NK-92 treated with Interleukin-12 subunit alpha and Interleukin-12 subunit beta, amount 100 ng/mL, for 24 hours (cell line): ENCODE data around the gene CHRND.
"Not testable (repeated sequence)": the region's sequence is repeated elsewhere in the genome, so short reads cannot be mapped to it uniquely, and the experiment has no call there.

Experiments
- DNase-seq: peaks from one replicate; lab custom pipeline; 2025; lab: John Stamatoyannopoulos, UW

The CHRND gene

DNA sequence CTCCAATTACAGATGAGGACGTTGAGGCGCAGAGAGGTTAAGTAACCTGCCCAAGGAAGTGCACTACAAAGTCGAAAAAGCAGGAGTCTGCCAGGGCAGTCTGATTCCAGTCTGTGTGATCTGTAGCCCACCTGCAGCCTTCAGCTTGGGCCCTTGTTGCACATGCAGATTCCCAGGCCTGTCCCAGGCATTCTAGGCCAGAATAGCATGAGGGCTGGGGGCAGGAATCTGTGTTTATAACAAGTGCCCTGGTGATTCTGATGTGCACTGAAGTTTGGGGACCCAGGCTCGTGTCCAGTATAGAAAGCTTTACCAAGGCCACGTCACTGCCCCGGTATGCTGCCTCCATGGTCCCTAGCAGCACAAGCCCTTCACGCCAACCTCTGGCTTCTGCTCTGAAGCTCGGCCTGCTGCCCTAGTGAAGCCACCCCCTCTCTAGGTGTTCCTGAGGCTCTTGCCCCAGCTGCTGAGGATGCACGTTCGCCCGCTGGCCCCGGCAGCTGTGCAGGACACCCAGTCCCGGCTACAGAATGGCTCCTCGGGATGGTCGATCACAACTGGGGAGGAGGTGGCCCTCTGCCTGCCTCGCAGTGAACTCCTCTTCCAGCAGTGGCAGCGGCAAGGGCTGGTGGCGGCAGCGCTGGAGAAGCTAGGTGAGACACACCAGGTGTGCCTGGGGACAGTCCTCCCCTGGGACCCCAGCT, 18.1 kb downstream of the CHRND start:
- no peak for DNase-seq

DNA sequence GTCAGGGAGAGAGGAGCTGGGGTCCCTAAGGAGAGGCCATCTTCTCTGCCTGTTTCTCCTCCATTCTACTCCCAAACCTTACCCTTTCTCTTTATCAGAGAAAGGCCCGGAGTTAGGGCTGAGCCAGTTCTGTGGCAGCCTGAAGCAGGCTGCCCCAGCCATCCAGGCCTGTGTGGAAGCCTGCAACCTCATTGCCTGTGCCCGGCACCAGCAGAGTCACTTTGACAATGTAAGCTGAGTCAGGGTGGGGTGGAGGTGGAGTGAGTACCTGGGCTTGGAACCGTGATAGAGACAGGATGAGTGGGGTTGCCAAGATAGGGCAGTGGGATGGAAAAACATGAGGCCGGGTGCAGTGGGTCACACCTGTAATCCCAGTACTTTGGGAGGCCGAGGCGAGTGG, 18.7 kb downstream of the CHRND start:
- no peak for DNase-seq

DNA sequence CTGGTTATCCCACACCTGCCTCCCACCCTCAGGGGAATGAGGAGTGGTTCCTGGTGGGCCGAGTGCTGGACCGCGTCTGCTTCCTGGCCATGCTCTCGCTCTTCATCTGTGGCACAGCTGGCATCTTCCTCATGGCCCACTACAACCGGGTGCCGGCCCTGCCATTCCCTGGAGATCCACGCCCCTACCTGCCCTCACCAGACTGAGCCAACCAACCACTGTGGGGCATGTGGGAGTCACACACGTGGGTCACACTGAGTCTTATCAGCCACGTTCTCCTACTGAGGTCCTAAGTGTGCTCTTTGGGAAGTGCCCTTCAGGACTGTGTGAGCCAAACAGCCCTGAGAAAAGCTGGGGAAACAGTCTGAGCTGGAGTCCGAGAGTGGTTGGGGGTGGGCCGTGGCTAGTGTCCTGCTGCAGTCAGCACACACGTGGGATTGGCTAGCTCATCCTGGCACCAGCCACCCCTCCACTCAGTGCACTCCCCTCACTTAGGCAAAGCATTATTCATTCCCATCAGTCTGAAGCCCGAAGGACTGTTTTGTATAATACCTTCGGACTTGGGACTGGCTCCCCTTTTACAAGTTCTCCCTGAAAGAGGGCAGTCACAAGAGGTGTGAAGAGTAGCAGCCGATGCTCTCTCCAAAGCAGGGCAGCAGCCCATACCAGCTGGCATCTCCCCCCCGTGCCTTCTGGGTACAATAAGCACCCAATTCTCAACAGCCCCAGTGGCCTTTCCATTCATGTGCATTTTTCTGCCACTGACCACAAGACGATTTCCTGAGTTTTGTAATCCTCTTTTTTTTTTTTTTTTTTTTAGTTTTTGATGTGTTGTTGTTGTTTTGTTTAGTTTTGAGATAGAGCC, 19.8 kb downstream of the CHRND start:
- DNase-seq, result no peak

DNA sequence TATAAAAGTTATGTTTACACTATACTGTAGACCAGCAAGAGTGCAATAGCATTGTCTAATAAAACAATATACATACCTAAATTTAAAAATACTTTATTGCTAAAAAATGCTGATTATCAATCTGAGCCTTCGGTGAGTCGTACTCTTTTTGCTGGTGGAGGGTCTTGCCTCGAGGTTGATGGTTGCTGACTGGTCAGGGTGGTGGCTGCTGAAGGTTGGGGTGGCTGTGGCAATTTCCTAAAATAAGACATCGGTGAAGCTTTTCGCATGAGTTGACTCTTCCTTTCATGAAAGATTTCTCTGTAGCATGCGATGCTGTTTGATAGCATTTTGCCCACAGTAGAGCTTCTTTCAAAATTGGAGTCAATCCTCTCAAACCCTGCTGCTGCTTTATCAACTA, 22.0 kb downstream of the CHRND start:
- DNase-seq, result no peak

DNA sequence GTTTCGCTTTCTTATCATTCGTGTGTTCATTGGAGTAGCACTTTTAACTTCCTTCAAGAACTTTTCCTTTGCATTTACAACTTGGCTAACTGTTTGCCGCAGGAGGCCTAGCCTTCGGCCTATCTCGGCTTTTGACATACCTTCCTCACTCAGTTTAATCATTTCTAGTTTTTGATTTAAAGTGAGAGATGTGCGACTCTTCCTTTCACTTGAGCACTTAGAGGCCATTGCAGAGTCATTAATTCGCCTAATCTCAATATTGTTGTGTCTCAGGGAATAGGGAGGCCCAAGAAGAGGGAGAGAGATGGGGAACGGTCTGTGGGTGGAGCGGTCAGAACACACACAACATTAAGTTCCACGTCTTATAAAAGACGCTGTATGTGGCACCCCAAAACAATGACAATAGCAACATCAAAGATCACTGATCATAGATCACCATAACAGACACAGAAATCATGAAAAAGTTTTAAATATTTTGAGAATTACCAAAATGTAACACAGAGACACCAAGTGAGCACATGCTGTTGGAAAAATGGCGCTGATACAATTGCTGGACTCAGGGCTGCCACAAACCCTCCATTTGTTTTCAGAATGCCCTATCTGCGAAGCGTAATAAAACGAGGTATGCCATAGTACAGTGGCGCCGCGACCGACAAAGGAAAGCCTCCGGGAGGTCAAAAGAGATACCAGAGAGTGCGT, 23.8 kb downstream of the CHRND start:
- DNase-seq, result no peak

DNA sequence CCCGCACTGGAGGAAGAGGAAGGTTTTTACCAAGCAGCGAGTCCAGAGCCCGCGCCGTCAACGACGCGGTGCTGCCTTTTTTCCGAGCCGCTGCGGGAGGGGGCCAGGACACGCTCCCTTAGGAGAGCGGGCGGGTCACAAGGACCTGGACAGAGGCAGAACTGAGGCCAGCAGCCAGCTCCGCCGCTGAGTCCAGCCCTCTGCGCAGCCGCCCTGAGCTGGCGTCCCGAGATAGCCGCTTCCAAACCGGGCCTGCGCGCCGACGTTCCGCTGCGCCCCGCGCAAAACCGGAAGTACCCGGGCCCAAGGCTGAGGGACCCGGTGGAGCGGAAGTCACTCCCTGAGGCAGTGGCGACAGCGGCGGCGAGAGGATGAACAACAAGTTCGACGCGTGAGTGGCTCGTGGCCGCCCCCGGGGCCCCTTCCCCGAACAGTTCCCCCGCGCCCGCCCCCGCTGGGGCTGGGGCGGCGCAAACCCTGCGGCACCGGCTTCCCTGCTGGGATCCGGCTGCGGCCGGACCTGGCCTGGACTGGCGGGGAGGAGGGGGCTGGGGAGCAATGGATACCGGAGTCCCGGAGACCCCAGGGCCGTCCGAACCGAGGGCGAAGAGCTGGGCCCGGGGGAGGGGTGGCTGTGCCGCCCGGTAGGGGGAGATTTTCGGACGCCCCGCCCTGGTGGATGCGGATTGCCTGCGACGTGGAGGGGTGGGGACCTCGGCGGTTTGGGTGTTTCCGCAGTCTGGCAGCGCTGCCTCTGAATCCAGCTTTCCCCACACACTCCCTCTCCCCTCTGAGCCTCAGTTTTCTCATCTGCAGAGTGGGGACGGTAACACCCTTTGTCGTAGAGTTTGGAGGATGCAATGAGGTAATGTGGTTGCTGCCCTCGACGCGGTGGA, 24.6 kb downstream of the CHRND start, which contains the start of the genes EIF4E2 and TIGD1:
EIF4E2 (plus strand) TSS at position 336 of the 896 bp plus-strand sequence; CDS start at position 372, 36 bp downstream.
TIGD1 (minus strand) TSS at position 204 of the 896 bp plus-strand sequence. CDS start 675 bp downstream, outside the sequence.
- DNase-seq, result peak; percentile 86

DNA sequence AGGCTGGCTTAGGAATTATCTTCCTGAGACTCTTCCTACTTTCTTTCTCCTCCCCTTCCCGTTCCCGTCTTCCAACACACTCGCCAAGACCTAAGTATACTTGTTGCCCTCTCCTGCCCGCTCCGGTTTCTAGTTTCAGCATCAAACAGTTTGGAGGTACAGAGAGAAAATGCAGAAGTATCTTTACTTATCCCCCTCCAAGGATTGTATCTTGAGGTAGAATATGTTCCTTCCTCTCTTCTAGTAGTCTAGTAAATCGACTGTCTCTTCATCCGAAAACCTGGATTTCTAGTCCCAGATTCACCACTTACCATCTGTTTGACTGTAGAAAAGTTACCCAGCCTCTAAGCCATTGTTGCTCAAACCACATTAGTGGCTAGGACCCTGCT, 25.3 kb downstream of the CHRND start:
- DNase-seq, result no peak

DNA sequence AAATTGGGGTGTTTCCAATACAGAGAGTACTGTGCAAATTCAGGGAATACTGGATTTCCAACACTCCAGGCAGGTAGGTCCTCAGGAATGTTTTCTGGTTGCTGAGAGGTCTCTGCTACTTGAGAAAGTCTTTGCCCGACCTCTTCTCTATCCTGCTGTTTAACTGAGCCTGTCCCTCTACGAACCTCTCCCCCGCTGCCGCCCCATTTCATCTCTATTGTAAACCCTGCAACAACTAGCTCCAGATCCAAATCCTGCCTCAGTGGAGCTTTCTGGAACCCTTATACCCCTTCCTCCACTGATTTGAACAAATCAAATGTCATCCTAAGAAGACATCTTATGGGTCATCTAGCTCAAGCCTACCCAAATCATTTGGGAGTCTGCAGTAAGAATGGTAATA, 25.8 kb downstream of the CHRND start:
- DNase-seq, result no peak

DNA sequence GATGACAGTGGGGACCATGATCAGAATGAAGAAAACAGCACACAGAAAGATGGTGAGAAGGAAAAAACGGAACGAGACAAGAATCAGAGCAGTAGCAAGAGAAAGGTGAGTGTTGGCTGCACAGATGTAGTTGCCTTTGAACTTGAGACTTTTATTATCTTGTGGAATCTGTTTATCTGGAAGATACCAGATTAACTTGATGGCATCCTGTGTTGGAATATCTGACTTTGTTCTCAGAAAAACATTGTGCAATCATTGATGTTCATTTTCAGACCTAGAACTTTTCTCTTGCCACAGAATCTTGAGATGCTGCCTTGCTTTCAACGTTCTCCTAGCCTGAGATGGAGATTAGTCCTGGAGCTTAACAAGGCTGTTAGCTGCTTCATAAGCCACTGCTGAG, 30.5 kb downstream of the CHRND start:
- no peak for DNase-seq

DNA sequence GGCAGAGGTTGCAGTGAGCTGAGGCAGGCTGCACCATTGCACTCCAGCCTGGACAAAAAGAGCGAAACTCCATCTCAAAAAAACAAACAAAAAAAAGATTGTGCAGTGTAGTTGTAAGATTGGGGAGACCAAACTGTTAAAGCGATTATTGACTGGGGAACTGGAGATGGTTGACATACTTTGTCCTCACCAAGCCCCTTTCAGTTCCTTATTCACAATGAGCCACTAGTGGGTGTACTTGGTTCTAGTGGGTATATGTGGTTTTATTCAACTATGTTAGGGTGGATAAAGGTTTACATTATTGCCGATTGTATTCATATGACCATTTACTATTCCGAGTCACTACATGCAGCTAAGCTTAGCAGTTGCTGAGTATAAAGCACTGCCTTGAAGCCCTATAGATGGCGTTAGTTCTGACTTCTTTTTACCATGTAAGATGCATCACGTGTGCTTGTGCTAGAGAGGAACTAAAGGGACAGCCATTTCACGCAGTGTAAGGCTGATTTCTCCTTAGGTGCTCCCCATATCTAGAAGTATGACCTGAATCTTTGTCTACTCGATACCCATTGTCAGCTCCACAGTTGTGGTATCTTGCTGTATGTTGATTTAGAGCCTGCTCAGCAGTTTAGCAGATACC, 36.7 kb downstream of the CHRND start:
- DNase-seq, result no peak

DNA sequence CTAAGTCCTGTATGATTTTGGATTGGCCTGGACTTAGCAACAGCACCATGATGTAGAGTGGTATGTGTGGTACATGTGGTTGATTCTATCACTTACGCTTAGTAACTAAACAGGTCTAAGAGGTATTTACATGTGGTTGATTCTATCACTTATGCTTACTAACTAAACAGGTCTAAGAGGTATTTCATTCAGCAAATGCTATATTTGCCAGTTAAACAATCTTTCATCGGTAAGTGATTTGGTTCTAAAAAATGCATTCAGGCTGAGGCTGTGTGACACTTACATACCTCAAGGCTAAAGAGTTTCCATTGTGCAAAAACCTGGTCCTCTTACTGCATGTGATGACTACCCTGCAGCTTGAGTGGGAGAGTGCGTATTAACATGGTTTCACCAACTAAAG, 37.6 kb downstream of the CHRND start:
- DNase-seq, result no peak

DNA sequence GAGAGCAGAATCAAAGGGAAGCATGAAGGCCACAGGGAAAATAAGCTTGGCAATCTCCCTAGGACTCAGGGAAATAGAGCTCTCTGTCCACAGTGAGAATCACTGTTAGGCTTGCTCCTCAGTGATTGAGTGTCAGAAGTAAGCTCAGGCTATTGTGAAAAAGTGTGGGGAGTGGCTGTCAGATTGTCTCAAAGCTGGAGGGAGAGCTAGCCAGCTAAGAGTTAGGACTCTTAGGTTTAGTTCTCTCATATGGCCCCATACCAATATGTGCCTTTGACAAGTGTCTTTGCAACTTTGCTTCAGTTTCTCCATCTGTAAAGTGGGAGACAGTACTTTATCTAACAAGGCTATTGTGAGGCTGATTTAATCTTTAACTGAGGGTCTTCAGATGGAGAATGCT, 41.8 kb downstream of the CHRND start:
- DNase-seq, result no peak

DNA sequence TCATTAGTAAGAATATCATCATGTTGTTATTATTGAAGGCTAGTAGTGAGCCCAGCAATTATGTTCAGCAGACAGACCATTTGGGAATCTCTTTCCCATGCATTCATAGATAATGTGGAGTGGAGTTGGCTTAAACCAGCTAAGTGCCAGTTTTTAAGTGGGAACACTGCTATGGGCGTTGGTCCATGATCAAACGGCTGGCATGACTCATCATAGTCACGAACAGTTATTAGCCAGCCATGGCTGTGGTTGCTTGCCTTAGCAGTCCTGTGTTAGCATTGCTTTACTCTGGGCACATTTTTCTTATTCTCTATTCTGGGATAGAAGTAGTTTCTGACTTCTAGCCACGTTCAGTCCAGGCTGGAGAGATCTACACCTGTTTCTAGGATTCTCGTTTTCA, 42.2 kb downstream of the CHRND start:
- DNase-seq, result no peak

DNA sequence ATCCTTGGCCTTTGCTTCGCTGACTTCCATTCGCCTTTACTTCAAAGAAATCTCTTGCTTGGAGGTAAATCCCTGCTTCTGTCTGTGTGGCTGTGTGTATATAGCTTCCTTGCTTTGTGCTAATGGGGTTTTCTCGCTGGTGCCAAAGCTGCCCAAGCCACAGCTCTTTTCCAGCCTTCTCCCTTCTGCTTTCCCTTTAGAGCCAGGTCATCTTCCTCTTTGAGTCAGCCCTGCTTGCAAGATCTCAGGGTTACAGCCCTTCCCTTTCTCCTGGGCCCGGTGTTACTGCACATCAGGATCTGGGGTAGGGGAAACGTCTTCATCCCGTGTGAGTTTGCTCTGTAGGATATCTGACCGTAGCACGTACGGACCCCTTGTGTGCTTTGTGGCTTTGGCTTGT, 43.6 kb downstream of the CHRND start:
- no peak for DNase-seq

DNA sequence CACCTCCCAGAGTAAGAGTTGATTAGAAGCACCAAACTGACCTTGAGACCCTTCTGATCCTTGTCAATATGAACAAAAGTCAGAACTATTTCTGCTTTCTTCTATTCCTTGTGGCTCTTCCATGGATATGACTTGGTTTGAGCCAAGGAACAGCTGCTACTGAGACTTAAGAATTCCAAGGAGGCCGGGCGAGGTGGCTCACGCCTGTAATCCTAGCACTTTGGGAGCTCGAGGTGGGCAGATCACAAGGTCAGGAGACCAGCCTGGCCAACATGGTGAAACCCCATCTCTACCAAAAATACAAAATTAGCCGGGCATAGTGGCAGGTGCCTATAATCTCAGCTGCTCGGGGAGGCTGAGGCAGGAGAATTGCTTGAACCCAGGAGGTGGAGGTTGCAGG, 44.5 kb downstream of the CHRND start:
- not testable (repeated sequence) for DNase-seq

DNA sequence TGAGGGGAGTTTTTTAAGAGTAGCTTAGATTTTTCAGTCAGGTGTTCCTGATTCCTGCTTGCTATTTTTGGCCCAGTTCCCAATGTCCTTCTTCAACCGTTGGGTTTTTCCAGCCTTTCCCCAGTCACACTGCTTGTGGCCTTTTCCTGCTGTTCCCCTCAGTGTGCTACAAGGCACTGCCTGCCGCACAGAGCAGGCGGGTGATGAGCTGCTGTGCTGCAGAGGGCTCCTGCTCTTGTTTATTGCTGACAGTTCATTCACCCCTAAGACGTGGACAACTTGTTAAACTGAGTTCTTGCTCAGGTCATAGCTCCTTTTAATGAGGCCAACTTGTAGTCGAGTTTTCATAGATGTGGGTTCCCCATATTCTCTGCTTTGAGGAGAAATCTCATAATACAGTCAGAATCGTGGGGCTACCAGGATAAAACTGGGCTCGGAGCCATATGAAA, 45.1 kb downstream of the CHRND start:
- DNase-seq, result no peak

DNA sequence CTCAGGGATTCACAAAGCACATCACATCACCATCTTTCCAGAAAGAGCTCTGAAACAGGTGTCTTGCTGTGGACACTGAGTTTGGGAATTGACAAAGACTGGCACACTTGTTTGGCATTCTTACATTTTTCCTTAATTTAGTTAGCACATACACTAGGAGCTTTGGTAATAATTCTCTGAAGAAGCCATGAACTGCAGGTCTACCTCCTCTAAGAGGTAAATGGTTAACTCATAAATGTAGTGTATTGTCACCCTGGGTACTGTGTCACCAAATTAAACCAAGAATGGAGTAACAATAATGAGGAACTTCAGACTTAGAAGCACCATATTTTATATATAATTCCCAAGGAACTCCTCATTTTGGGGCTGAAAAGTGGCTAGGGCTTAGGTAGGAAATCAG, 47.1 kb downstream of the CHRND start:
- DNase-seq, result no peak

DNA sequence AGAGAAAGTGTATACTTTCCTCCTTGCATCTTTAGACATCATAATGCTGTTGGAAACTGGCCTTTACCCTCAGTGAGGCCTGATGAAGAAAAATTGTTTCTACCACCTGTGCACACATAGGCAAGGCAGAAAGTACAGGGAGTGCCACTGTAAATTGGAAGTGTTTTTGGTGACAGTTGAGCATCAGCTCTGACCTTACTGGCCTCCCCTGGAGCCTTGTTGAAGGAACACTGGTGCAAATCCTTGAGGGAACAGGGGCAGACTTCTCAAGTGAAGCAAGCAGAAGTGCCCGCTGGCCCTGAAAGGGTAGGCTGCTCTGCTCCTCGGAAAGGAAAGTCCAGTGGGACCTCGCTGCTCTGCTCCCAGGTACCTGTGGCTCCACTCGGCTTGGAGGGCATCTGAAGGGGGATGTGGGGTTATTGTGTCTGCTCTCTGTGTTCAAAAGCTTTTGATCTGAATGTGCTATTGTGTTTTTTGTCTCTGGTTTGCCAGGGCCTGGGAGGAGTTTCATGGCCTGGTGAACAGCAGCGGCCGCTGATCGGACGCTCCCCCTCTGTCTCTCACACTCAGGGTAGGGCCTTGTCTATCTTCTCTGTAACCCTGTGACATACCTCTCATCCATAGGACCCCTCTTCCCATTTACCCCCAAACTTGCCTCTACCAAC, 47.9 kb downstream of the CHRND start:
- DNase-seq, result no peak

DNA sequence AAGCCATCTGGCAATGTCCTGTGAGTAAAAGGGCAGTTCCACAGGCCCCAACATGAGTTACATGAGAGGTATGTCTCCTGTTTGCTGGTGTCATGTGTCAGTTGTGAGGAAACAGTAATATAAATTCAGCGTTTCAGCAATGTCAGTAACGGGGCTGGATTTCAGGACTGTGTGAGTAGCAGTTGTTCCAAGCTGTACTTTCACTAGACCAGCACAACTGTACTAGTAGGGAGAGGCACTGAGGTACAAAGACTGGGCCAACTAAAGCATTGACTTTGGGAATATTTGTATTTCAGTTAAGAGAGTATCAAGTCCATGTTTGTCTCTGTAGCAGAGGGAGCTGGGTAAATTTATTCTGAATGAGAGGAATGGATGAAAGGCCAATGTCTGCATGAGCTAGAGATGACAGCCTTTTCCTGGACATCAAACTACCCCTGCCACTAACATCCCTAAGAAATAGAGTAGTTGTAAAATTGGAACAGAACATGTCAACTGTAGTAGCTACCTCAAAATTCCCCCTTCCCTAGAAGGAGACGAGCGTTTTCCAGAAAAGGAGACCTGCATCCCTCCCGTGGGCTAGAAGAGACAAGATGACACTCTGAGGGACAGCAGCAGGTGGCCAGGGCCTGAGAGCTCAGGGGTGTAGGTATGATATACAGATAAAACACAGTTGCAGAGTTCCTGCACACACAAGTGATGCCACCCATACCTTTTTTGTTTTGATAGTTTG, 48.9 kb downstream of the CHRND start:
- no peak for DNase-seq

DNA sequence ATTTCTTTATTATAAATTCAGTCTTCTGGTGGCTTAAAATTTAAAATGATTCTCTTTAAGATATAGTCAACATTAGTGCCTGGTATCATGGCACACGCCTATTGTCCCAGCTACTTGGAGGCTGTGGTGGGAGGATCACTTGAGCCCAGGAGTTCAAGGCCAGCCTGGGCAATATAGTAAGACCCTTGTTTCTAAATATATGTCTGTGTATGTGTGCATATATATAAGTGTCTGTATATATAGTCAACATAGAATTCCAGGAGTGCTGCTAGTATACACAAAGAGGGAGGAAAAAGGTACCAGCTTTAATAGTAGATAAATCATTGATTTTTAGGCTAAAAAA, 49.4 kb downstream of the CHRND start:
- no peak for DNase-seq
